Hepatocyte (in vitro differentiated cells): ENCODE data around the gene CRBN. TPM values are rescaled to one million over a fixed set of nuclear protein-coding genes. Genes with fewer than 3 reads are reported as not detected.

Experiments
- DNase-seq: peaks from one replicate; pipeline ENCODE4 v3.0.0-alpha.2; 2016; ENCODE audit warnings: low spot score
- H2AFZ ChIP-seq: fragments of 200-600 bp; sonication (generic); 2 replicates; pipeline ENCODE4 v1.6.0; 2016; ENCODE audit warnings: antibody characterized with exemption, mild to moderate bottlenecking
- H3K27ac ChIP-seq: fragments of 200-600 bp; sonication (generic); 2 replicates; pipeline ENCODE4 v1.5.1; 2016; ENCODE audit warnings: mild to moderate bottlenecking
- H3K27me3 ChIP-seq: fragments of 200-600 bp; sonication (generic); 2 replicates; pipeline ENCODE4 v1.6.1; 2016
- H3K36me3 ChIP-seq: fragments of 200-600 bp; sonication (generic); replicated peaks from 2 replicates; pipeline ENCODE4 v1.5.1; 2016; ENCODE audit warnings: low read depth; ENCODE audit not compliant: insufficient read depth
- H3K4me1 ChIP-seq: fragments of 200-600 bp; sonication (generic); 2 replicates; pipeline ENCODE4 v1.5.1; 2016; ENCODE audit warnings: mild to moderate bottlenecking, moderate library complexity; ENCODE audit not compliant: insufficient read depth
- H3K4me2 ChIP-seq: fragments of 200-600 bp; sonication (generic); 2 replicates; pipeline ENCODE4 v1.6.0; 2016
- H3K4me3 ChIP-seq: fragments of 200-600 bp; sonication (generic); 2 replicates; pipeline ENCODE4 v1.5.1; 2016; ENCODE audit warnings: mild to moderate bottlenecking
- H3K79me2 ChIP-seq: fragments of 200-600 bp; sonication (generic); 2 replicates; pipeline ENCODE4 v1.6.0; 2017; ENCODE audit warnings: mild to moderate bottlenecking
- H3K9me2 ChIP-seq: fragments of 200-600 bp; sonication (generic); replicated peaks from 2 replicates; pipeline ENCODE4 v1.6.0; 2017; ENCODE audit warnings: mild to moderate bottlenecking; ENCODE audit not compliant: insufficient read depth
- H3K9me3 ChIP-seq: fragments of 200-600 bp; sonication (generic); 2 replicates; pipeline ENCODE4 v1.5.1; 2016; ENCODE audit warnings: low read depth, mild to moderate bottlenecking
- H4K20me1 ChIP-seq: fragments of 200-600 bp; sonication (generic); 2 replicates; pipeline ENCODE4 v1.6.0; 2016; ENCODE audit warnings: mild to moderate bottlenecking; ENCODE audit not compliant: insufficient read depth, poor library complexity, severe bottlenecking
- EZH2 ChIP-seq: fragments of 200-600 bp; sonication (generic); IDR thresholded peaks from 2 replicates; pipeline ENCODE4 v1.6.1; 2016; ENCODE audit warnings: antibody characterized with exemption, mild to moderate bottlenecking, borderline replicate concordance
- EZH2phosphoT487 ChIP-seq: fragments of 200-600 bp; sonication (generic); IDR thresholded peaks from one replicate; pipeline ENCODE4 v1.6.1; 2018; ENCODE audit warnings: antibody characterized with exemption, mild to moderate bottlenecking, low read depth, moderate library complexity; ENCODE audit not compliant: unreplicated experiment, severe bottlenecking
- WGBS: methylation state at CpG from one replicate; pipeline ENCODE4 v1.1.6; 2016; ENCODE audit warnings: low lambda C conversion rate; ENCODE audit errors: missing lambda C conversion rate; 5-methylcytosine and 5-hydroxymethylcytosine counted together
- polyA plus RNA-seq: library from polyadenylated mRNA; unstranded; fragments of >200 nt; fragmentation: Nextera tagmentation; extraction: Ambion mirVana; gene quantifications from 2 replicates; pipeline ENCODE4 v1.2.1, GENCODE V29; 2016
- total RNA-seq: library from RNA; depleted of rRNA; stranded (reverse); fragments of >200 nt; gene quantifications from 2 replicates; pipeline ENCODE4 v1.2.3, GENCODE V29; 2014
- TF ChIP-seq, protein P1 (sequence below): fragments of 200-600 bp; sonication (generic); IDR thresholded peaks from 2 replicates; pipeline ENCODE4 v1.5.1; 2016; ENCODE audit warnings: antibody characterized with exemption, mild to moderate bottlenecking; ENCODE audit not compliant: poor library complexity

The CRBN gene
- total and polyA plus RNA-seq, 2 experiments from 2014 or later, result 29.8 to 62.7 TPM

DNA sequence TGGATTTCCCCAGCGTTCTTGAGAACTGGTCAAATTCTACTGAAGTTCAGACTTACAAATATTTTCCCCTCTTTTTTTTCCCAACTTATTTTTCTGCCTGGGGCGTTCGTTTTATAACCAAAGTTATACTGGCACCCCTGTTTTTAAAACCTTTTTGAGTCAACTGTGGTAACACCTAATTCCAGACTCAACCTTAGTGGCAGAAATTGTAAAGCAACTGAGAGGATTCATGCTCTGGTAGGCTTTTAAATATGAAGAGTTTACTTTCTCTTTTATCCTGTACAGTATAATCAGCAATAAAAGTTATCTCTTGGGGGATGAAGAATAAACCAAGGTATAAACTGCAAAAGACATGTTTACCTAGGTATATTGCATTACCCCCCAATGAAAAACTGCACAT, 71.6 kb downstream of the CRBN start:
- WGBS, result 84% methylated on average over 3 of the region's 3 CpGs
- Histone ChIP-seq H3K27ac (no peak overlapping the region), H3K9me2 (no peaks in the 10 kb centered on the region), H3K4me2 (no peak overlapping the region), H3K4me3 (no peak overlapping the region), H3K4me1 (no peaks in the 10 kb centered on the region), H3K79me2 (no peaks in the 10 kb centered on the region), H3K27me3 (no peaks in the 10 kb centered on the region), H3K9me3 (no peaks in the 10 kb centered on the region), H3K36me3 (no peaks in the 10 kb centered on the region), H2AFZ (no peak overlapping the region), H4K20me1 (no peaks in the 10 kb centered on the region)
- no peak for TF ChIP-seq EZH2
- TF ChIP-seq, protein P1, sequence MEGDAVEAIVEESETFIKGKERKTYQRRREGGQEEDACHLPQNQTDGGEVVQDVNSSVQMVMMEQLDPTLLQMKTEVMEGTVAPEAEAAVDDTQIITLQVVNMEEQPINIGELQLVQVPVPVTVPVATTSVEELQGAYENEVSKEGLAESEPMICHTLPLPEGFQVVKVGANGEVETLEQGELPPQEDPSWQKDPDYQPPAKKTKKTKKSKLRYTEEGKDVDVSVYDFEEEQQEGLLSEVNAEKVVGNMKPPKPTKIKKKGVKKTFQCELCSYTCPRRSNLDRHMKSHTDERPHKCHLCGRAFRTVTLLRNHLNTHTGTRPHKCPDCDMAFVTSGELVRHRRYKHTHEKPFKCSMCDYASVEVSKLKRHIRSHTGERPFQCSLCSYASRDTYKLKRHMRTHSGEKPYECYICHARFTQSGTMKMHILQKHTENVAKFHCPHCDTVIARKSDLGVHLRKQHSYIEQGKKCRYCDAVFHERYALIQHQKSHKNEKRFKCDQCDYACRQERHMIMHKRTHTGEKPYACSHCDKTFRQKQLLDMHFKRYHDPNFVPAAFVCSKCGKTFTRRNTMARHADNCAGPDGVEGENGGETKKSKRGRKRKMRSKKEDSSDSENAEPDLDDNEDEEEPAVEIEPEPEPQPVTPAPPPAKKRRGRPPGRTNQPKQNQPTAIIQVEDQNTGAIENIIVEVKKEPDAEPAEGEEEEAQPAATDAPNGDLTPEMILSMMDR, result no peak
- no peak for TF ChIP-seq EZH2phosphoT487
- no peak for DNase-seq

DNA sequence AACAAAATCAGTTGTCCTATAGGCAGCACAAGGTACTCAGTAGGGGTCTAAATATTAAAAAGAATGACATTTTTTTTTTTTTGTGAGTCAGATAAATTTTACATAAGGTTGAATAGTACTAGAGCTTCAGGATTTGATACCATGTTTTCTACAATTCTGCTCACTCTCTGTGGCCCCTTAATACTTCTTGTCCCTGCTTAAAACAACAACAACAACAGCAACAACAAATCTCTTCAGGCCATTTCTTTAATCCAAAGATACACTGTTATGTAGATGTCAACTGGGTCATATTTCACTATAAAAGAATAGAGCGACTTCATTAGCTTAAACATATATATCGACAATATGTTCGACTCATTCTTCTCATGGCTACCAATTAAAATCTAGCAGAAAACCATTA, 72.3 kb downstream of the CRBN start:
- TF ChIP-seq, protein P1, result no peak
- TF ChIP-seq EZH2, result no peak
- no peak for TF ChIP-seq EZH2phosphoT487
- no peak overlapping the region for H2AFZ ChIP-seq
- no peaks in the 10 kb centered on the region for H3K4me1 ChIP-seq
- H3K4me2 ChIP-seq, result no peak overlapping the region
- DNase-seq, result no peak
- no peak overlapping the region for H3K4me3 ChIP-seq
- H3K9me2 ChIP-seq, result no peaks in the 10 kb centered on the region
- no peaks in the 10 kb centered on the region for H3K9me3 ChIP-seq
- no peak overlapping the region for H3K27ac ChIP-seq
- H3K27me3 ChIP-seq, result no peaks in the 10 kb centered on the region
- no peaks in the 10 kb centered on the region for H3K79me2 ChIP-seq
- no peaks in the 10 kb centered on the region for H3K36me3 ChIP-seq
- no peaks in the 10 kb centered on the region for H4K20me1 ChIP-seq
- 95% methylated on average over 3 of the region's 3 CpGs for WGBS

DNA sequence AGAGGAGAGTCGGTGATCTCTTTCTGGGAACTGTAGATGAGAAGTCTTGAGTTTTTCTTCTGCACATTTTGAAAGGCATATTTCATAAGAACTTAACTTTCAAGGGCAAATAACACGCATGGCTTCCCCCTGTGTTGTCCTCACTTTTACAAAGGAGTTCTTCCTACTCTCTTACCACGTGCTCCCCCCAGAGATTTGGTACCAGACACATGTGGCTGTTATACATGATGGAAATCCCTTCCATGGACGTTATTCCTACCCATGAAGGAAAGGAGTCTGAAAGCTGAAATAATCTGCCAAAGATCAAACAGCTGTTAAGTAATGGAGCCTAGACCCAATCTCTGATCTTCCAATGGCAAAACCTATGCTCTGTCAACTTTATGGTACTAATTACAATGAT, 73.7 kb downstream of the CRBN start:
- H3K9me3 ChIP-seq, result no peaks in the 10 kb centered on the region
- H3K4me1 ChIP-seq, result no peaks in the 10 kb centered on the region
- no peaks in the 10 kb centered on the region for H3K36me3 ChIP-seq
- DNase-seq, result no peak
- TF ChIP-seq EZH2, result no peak
- TF ChIP-seq EZH2phosphoT487, result no peak
- TF ChIP-seq, protein P1, result no peak
- H3K27ac ChIP-seq, result no peak overlapping the region
- no peaks in the 10 kb centered on the region for H4K20me1 ChIP-seq
- WGBS, result 82% methylated on average over 4 of the region's 4 CpGs
- no peak overlapping the region for H2AFZ ChIP-seq
- H3K9me2 ChIP-seq, result no peaks in the 10 kb centered on the region
- H3K27me3 ChIP-seq, result no peaks in the 10 kb centered on the region
- H3K4me3 ChIP-seq, result no peak overlapping the region
- H3K4me2 ChIP-seq, result no peak overlapping the region
- no peaks in the 10 kb centered on the region for H3K79me2 ChIP-seq

DNA sequence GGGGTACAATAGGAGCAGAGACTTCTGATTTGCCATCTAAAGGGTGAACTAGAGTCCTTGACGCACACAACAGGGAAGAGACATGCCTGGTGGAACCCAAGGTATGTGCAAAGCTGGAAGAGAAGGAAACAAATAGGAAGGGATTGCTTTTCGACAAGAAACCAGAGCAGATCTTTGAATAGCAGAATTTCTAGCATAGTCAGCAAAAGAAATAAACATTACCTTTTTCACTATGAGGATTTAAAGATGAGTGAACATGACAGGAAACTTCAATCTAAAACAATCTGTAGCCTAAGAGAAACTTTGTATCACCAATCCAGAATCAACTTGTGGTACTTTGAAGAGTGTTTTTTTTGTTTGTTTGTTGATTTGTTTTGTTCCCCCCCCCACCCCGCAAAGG, 74.2 kb downstream of the CRBN start:
- H3K79me2 ChIP-seq, result no peaks in the 10 kb centered on the region
- H3K4me3 ChIP-seq, result no peak overlapping the region
- no peak overlapping the region for H2AFZ ChIP-seq
- no peaks in the 10 kb centered on the region for H3K36me3 ChIP-seq
- no peak for TF ChIP-seq EZH2
- TF ChIP-seq EZH2phosphoT487, result no peak
- TF ChIP-seq, protein P1, result no peak
- no peak overlapping the region for H3K27ac ChIP-seq
- no peaks in the 10 kb centered on the region for H3K27me3 ChIP-seq
- DNase-seq, result no peak
- no peaks in the 10 kb centered on the region for H3K4me1 ChIP-seq
- no peaks in the 10 kb centered on the region for H3K9me3 ChIP-seq
- no peak overlapping the region for H3K4me2 ChIP-seq
- H4K20me1 ChIP-seq, result no peaks in the 10 kb centered on the region
- H3K9me2 ChIP-seq, result no peaks in the 10 kb centered on the region
- WGBS, result 95% methylated on average over 3 of the region's 3 CpGs
